ENCODE measurements around the gene SGMS1.
"Not testable (repeated sequence)": the region's sequence is repeated elsewhere in the genome, so short reads cannot be mapped to it uniquely, and the experiment has no call there.

The SGMS1 gene

DNA sequence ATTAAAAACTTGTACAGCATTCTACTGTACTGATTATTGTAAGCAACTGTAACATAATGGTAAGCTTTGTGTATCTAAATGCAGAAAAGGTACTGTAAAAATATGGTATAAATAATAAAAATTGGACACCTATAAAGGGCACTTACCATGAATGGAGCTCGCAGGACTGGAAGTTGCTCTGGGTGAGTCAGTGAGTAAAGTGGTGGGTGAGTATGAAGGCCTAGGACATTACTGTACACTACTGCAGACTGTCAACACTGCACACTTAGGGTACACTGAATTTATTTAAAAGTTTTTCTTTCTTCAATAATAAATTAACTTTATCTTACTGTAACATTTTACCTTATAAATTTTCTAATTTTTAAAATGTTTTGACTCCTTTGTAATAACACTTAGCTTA is 253.8 kb downstream of the SGMS1 start:
- no peak for DNase-seq (ENCODE audit: extremely low read depth, low read depth)
- no peak overlapping the region for H3K4me3 ChIP-seq (replicated peaks; ENCODE audit: low read depth, low read length)
- TF ChIP-seq, protein P1, sequence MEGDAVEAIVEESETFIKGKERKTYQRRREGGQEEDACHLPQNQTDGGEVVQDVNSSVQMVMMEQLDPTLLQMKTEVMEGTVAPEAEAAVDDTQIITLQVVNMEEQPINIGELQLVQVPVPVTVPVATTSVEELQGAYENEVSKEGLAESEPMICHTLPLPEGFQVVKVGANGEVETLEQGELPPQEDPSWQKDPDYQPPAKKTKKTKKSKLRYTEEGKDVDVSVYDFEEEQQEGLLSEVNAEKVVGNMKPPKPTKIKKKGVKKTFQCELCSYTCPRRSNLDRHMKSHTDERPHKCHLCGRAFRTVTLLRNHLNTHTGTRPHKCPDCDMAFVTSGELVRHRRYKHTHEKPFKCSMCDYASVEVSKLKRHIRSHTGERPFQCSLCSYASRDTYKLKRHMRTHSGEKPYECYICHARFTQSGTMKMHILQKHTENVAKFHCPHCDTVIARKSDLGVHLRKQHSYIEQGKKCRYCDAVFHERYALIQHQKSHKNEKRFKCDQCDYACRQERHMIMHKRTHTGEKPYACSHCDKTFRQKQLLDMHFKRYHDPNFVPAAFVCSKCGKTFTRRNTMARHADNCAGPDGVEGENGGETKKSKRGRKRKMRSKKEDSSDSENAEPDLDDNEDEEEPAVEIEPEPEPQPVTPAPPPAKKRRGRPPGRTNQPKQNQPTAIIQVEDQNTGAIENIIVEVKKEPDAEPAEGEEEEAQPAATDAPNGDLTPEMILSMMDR (IDR thresholded peaks at IDR 0.05; ENCODE audit: low read depth, low read length, missing control alignments): no peak

DNA sequence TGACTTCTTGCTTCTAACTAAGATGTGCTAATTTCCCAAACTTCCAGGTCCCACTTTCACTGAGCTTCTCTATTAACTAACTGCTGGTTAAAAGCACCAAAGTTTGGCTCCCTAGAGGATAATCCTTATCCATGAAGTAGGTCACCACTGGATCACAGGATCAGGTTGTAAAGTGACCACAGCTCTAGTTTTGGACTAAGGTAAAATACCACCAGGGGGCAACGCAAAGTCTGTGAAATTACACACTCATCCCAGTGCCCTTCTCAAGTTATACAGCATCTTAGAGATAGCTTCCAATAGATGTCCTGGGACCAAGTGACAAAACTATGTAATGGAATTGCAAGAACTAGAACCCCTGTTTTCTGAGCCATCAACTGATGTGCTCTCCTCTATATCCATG is 256.0 kb downstream of the SGMS1 start:
- TF ChIP-seq, protein P1 (IDR thresholded peaks at IDR 0.05; ENCODE audit: low read depth, low read length, missing control alignments): peak; percentile 32
- DNase-seq (ENCODE audit: extremely low read depth, low read depth): no peak
- no peak overlapping the region for H3K4me3 ChIP-seq (replicated peaks; ENCODE audit: low read depth, low read length)

DNA sequence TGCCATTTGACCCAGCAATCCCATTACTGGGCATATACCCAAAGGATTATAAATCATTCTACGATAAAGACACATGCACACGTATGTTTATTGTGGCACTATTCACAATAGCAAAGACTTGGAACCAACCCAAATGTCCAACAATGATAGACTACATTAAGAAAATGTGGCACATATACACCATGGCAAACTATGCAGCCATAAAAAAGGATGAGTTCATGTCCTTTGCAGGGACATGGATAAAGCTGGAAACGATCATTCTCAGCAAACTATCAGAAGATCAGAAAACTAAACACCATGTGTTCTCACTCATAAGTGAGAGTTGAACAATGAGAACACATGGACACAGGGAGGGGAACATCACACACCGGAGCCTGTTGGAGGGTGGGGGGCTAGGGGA is 257.3 kb downstream of the SGMS1 start:
- DNase-seq (ENCODE audit: extremely low read depth, low read depth); H3K4me3 ChIP-seq (replicated peaks; ENCODE audit: low read depth, low read length): not testable (repeated sequence)

DNA sequence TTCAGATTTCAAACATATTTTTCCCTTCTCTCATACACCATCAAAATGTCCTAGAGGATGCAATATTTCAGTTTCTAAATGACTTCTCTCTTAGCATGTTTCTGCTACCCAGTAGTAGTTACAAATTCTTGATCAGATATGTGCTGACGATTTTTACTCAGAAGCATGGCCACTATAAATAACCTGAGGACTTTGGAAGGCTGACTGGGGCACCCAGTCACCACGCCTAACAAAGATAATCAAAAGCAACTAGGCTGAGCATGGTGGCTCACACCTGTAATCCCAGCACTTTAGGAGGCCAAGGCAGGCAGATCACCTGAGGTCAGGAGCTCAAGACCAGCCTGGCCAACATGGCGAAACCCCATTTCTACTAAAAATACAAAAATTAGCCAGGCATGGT is 259.0 kb downstream of the SGMS1 start:
- DNase-seq (ENCODE audit: extremely low read depth, low read depth); H3K4me3 ChIP-seq (replicated peaks; ENCODE audit: low read depth, low read length): not testable (repeated sequence)

DNA sequence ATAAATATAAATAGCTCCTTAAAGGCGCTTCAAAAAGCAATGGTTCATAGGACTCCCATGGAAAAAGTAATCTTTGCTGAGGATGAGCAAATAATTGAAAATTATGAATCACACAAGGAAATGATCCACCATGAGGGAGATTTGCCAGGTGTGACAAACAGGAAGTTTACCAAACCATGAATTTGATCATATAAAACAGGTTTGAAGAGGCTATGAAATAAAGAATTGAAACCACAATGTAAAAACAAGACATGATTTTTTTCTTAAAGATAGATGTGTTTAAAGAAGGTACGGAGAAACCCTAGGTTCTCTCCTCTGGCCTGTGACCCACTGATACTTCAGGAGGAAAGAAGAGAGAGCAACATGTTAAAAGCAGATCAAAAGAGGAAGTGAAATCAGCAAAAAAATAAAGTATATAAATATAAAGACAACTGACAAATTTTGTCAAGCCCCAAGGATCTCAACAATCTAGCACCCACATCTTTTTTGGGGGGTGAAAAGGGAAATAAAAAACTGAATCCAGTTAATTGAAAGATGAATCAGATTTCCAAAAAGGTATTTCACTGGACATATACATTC is 261.1 kb downstream of the SGMS1 start:
- TF ChIP-seq, protein P1 (IDR thresholded peaks at IDR 0.05; ENCODE audit: low read depth, low read length, missing control alignments): no peak
- no peak for DNase-seq (ENCODE audit: extremely low read depth, low read depth)
- no peak overlapping the region for H3K4me3 ChIP-seq (replicated peaks; ENCODE audit: low read depth, low read length)

DNA sequence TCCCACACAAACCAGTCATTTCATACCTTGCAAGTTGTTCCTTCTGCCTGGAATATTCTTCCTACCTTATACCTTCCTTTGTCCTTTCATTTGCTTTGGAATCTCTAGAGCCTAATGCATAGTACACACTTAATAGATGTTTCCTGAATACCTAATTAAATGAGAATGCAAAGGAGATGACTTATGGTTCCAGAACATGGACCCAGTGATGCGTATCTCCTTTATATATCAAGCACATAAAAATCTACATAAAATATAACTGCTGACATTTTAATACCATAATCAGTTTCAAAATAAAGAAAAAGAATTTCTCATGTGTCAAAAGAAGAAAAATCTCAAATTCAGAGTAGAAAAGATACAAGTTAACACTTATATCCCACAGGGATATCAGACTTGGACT is 261.8 kb downstream of the SGMS1 start:
- DNase-seq (ENCODE audit: extremely low read depth, low read depth): no peak
- H3K4me3 ChIP-seq (replicated peaks; ENCODE audit: low read depth, low read length): no peak overlapping the region
- TF ChIP-seq, protein P1 (IDR thresholded peaks at IDR 0.05; ENCODE audit: low read depth, low read length, missing control alignments): no peak

DNA sequence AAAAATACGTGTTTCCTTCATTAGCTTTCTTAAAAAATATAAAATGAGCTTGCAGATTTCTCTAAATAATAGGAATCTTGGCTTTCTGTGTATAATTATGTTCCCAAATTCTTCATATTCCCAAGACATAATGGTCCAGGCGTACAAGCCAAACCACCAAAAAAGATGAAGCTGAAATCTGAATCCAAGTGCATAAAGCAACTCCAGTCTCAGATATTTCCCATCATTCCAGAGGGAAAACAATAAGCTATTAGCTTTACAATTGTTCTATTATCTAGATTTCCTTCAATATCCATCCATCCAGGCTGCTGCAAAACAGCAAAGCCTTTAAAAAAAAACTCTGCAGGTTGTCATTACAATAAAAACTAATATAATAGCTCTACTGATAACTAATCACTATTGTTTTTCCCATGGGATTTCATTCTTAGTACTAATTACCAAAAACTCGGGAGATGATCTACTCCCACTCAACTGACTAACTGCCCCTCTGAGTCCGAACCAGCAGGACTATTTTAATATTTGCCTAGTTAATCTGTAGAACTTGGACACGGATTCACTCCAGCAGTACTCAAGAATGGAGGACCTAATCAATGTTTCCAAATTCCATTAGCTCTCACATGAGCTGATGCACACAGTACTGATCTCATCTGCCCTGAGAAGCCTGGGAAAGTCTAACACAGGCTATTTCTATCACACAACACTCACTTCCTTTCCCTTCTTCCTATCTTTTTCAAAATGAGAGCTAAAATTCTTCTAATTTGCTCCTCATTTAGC is 263.5 kb downstream of the SGMS1 start:
- H3K4me3 ChIP-seq (replicated peaks; ENCODE audit: low read depth, low read length): no peak overlapping the region
- no peak for DNase-seq (ENCODE audit: extremely low read depth, low read depth)
- TF ChIP-seq, protein P1 (IDR thresholded peaks at IDR 0.05; ENCODE audit: low read depth, low read length, missing control alignments): no peak

All from HFF-Myc (cell line).